ENCODE results near the gene AGRN. TPM values are rescaled to one million over a fixed set of nuclear protein-coding genes. Genes with fewer than 3 reads are reported as not detected.
A peak's percentile ranks its signal among the peaks of the same experiment; 100 is the strongest.
"Not testable (repeated sequence)": the region's sequence is repeated elsewhere in the genome, so short reads cannot be mapped to it uniquely, and the experiment has no call there.

AGRN gene
- total RNA-seq, 1 donor: 30.0 TPM

GRCh38 chr1:1006305-1007159 lies 13.4 kb upstream of the AGRN start:
- Histone ChIP-seq H3K79me2 (ENCODE audit: insufficient read depth, low read length) (no peaks in the 10 kb centered on the region), H3K27me3 (ENCODE audit: insufficient read depth, low read length) (peaks cover 8% of the 10 kb centered on the region), H3K27ac (ENCODE audit: low read depth, low read length) (no peak overlapping the region), H3K4me3 (ENCODE audit: insufficient read depth, low read length) (no peak overlapping the region), H3K9me3 (ENCODE audit: low read depth, low read length) (no peaks in the 10 kb centered on the region), H4K20me1 (ENCODE audit: insufficient read depth, low read length) (peaks cover 3% of the 10 kb centered on the region), H3K4me2 (ENCODE audit: insufficient read depth, low read length) (no peak overlapping the region), H3K36me3 (ENCODE audit: insufficient read depth, low read length) (no peaks in the 10 kb centered on the region), H3K4me1 (ENCODE audit: insufficient read depth, low read length) (no peaks in the 10 kb centered on the region), H2AFZ (ENCODE audit: low read length) (no peak overlapping the region)
- DNase-seq (ENCODE audit: insufficient read length, low spot score, missing footprints): peak; percentile 70
- no peak for TF ChIP-seq CTCF (IDR thresholded peaks at IDR 0.05; ENCODE audit: extremely low read depth, low read depth, low read length)

GRCh38 chr1:1010131-1010530 lies 9.8 kb upstream of the AGRN start:
- DNase-seq (ENCODE audit: insufficient read length, low spot score, missing footprints); H3K4me3 ChIP-seq (ENCODE audit: insufficient read depth, low read length); H4K20me1 ChIP-seq (ENCODE audit: insufficient read depth, low read length); H3K9me3 ChIP-seq (ENCODE audit: low read depth, low read length); H3K27ac ChIP-seq (ENCODE audit: low read depth, low read length); H3K27me3 ChIP-seq (ENCODE audit: insufficient read depth, low read length); H3K4me1 ChIP-seq (ENCODE audit: insufficient read depth, low read length); H2AFZ ChIP-seq (ENCODE audit: low read length); H3K36me3 ChIP-seq (ENCODE audit: insufficient read depth, low read length); H3K4me2 ChIP-seq (ENCODE audit: insufficient read depth, low read length); H3K79me2 ChIP-seq (ENCODE audit: insufficient read depth, low read length): not testable (repeated sequence)

- Histone ChIP-seq H3K4me2 (ENCODE audit: insufficient read depth, low read length) (no peak overlapping the region), H2AFZ (ENCODE audit: low read length) (no peak overlapping the region), H3K36me3 (ENCODE audit: insufficient read depth, low read length) (no peaks in the 10 kb centered on the region), H3K4me3 (ENCODE audit: insufficient read depth, low read length) (no peak overlapping the region), H3K4me1 (ENCODE audit: insufficient read depth, low read length) (no peaks in the 10 kb centered on the region), H3K27ac (ENCODE audit: low read depth, low read length) (no peak overlapping the region), H3K9me3 (ENCODE audit: low read depth, low read length) (no peaks in the 10 kb centered on the region), H3K27me3 (ENCODE audit: insufficient read depth, low read length) (no peaks in the 10 kb centered on the region), H3K79me2 (ENCODE audit: insufficient read depth, low read length) (no peaks in the 10 kb centered on the region), H4K20me1 (ENCODE audit: insufficient read depth, low read length) (no peaks in the 10 kb centered on the region)
- DNase-seq (ENCODE audit: insufficient read length, low spot score, missing footprints): no peak
- TF ChIP-seq CTCF (IDR thresholded peaks at IDR 0.05; ENCODE audit: extremely low read depth, low read depth, low read length): no peak
Measured at GRCh38 chr1:1011396-1011949, 8.4 kb upstream of the AGRN start.

GRCh38 chr1:1012736-1013104 lies 7.2 kb upstream of the AGRN start:
- not testable (repeated sequence) for DNase-seq (ENCODE audit: insufficient read length, low spot score, missing footprints); H4K20me1 ChIP-seq (ENCODE audit: insufficient read depth, low read length); H3K9me3 ChIP-seq (ENCODE audit: low read depth, low read length); H3K27me3 ChIP-seq (ENCODE audit: insufficient read depth, low read length); H3K4me1 ChIP-seq (ENCODE audit: insufficient read depth, low read length); H3K36me3 ChIP-seq (ENCODE audit: insufficient read depth, low read length); H3K79me2 ChIP-seq (ENCODE audit: insufficient read depth, low read length)
- Histone ChIP-seq H3K4me3 (ENCODE audit: insufficient read depth, low read length) (peak overlapping the region; percentile 99), H3K4me2 (ENCODE audit: insufficient read depth, low read length) (peak overlapping the region; percentile 96), H3K27ac (ENCODE audit: low read depth, low read length) (peak overlapping the region; percentile 93), H2AFZ (ENCODE audit: low read length) (peak overlapping the region; percentile 99)

All from osteoblast (primary cell).